Osteocyte (in vitro differentiated cells): ENCODE data around the gene TSPAN32. TPM values are rescaled to one million over a fixed set of nuclear protein-coding genes. Genes with fewer than 3 reads are reported as not detected.

Experiments used
- DNase-seq: peaks from one replicate; pipeline ENCODE4 v3.0.0; 2021; ENCODE audit warnings: mixed read lengths; ENCODE audit not compliant: unreplicated experiment; ENCODE audit errors: extremely low spot score
- H3K27ac Mint-ChIP-seq: one replicate; pipeline ENCODE4 v1.8.0; 2021; ENCODE audit warnings: mild to moderate bottlenecking, mixed read lengths; ENCODE audit not compliant: unreplicated experiment
- H3K27me3 Mint-ChIP-seq: one replicate; pipeline ENCODE4 v1.8.0; 2021; ENCODE audit warnings: mixed read lengths; ENCODE audit not compliant: unreplicated experiment
- H3K36me3 Mint-ChIP-seq: one replicate; pipeline ENCODE4 v1.8.0; 2021; ENCODE audit warnings: mixed read lengths; ENCODE audit not compliant: unreplicated experiment
- H3K4me1 Mint-ChIP-seq: one replicate; pipeline ENCODE4 v1.8.0; 2021; ENCODE audit warnings: mixed read lengths; ENCODE audit not compliant: unreplicated experiment
- H3K4me3 Mint-ChIP-seq: one replicate; pipeline ENCODE4 v1.8.0; 2021; ENCODE audit warnings: mild to moderate bottlenecking, moderate library complexity, mixed read lengths; ENCODE audit not compliant: unreplicated experiment
- H3K9me3 Mint-ChIP-seq: one replicate; pipeline ENCODE4 v1.8.0; 2021; ENCODE audit warnings: mixed read lengths; ENCODE audit not compliant: unreplicated experiment
- CTCF ChIP-seq: fragments of 200-600 bp; sonication (generic); IDR thresholded peaks from 2 replicates; pipeline ENCODE4 v1.5.0; 2021; ENCODE audit warnings: antibody characterized with exemption, mild to moderate bottlenecking, moderate library complexity
- total RNA-seq: library from RNA; stranded (reverse); gene quantifications from 2 replicates; pipeline ENCODE4 v1.2.1, GENCODE V29; 2021

The TSPAN32 gene
- total RNA-seq, 1 donor from 2014 or later, result 1.2 TPM

- H3K27me3 Mint-ChIP-seq, result no peaks in the 10 kb centered on the region
- no peak overlapping the region for H3K27ac Mint-ChIP-seq
- TF ChIP-seq CTCF, result no peak
- DNase-seq, result no peak
- peaks cover 33% of the 10 kb centered on the region for H3K4me1 Mint-ChIP-seq
- H3K4me3 Mint-ChIP-seq, result no peak overlapping the region
- no peaks in the 10 kb centered on the region for H3K36me3 Mint-ChIP-seq
- H3K9me3 Mint-ChIP-seq, result no peaks in the 10 kb centered on the region
Measured at GRCh38 chr11:2310786-2311352, 9.1 kb downstream of the TSPAN32 start.

GRCh38 chr11:2311353-2312133, 9.7 kb downstream of the TSPAN32 start:
- H3K27ac Mint-ChIP-seq, result peak overlapping the region; percentile 75
- no peaks in the 10 kb centered on the region for H3K9me3 Mint-ChIP-seq
- H3K27me3 Mint-ChIP-seq, result no peaks in the 10 kb centered on the region
- no peaks in the 10 kb centered on the region for H3K36me3 Mint-ChIP-seq
- TF ChIP-seq CTCF, result no peak
- peaks cover 27% of the 10 kb centered on the region for H3K4me1 Mint-ChIP-seq
- no peak for DNase-seq
- no peak overlapping the region for H3K4me3 Mint-ChIP-seq

DNA sequence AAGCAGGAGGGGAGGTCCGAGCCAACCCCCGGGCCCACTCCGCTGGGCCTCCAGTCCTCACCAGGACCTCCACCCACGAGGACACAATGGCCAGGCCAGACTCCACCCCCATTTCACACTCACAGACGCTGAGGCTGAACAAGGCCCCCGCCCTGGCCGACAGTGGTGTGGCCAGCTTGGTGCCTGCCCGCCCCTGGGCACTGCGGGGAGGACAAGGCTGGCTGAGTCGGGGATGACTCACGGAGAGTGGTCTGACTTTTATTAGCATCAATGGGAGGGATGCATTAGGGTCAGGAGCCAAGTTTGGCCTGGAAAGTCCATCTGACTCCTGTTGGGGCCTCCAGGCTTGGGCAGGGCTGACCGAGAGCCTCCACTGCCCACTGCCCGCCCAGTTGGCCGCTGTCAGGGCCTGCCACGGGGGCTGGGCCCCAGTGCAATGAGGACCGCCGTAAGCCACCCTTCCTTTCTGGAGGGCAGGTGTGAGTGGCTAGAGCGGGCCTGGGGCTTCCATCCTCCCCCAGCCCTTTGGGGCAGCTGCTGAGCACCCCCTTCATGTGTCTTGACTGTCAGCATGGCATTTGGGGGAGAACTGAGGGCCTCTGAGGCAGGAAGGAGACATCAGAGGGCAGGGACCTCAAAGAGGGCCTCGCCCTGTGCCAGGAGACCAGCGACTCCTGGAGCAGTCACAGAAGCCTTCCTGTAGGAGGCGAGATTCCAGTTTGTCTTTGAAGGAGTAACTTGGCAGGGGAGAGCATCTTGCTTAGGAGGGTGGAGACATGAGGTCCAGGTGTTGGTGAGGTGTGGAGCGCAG, 10.6 kb downstream of the TSPAN32 start:
- no peak for DNase-seq
- H3K4me3 Mint-ChIP-seq, result no peak overlapping the region
- no peaks in the 10 kb centered on the region for H3K27me3 Mint-ChIP-seq
- peak; percentile 18 for TF ChIP-seq CTCF
- peaks cover 5% of the 10 kb centered on the region for H3K36me3 Mint-ChIP-seq
- peak overlapping the region; percentile 75 for H3K27ac Mint-ChIP-seq
- H3K9me3 Mint-ChIP-seq, result peaks cover 5% of the 10 kb centered on the region
- peaks cover 27% of the 10 kb centered on the region for H3K4me1 Mint-ChIP-seq

DNA sequence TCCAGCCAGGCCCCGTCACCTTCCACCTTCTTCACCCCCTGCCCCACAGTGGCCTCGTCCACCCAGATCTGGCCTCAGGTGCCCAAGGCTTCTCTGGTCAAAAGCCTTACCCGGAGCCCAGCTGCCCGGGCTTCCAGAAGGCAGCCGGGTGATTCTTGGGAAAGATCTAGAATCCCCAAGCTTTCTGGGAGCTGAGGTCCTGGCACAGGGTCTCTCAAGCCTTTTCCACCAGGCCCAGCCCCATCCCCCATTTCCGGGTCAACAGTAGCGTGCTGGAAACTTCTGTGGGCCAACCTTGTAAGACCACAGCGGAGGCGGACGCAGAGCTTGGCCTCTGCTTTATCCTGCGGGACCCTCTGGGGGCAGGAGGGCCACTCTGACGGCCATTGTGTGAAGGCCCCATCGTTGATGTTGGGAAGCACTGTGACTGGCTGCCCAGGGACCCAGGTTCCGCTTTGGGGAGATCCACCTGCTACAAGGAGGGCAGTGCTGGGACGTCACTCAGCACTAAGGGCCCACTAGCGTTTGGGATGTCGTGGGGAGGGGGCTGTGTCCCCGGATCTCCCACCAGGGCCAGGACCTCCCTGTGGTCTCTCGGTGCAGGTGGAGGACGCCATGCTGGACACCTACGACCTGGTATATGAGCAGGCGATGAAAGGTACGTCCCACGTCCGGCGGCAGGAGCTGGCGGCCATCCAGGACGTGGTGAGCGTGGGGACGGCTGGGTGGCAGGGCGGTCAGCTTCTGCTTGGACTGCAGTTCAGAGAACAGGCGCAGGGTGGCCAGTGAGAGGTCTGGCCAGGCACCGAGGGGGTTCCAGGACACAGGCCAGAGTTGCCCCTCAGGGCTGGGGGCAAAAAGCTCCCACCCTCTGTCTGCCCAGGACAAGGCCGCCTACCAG, 11.5 kb downstream of the TSPAN32 start:
- Mint-ChIP-seq H3K27me3 (no peaks in the 10 kb centered on the region), H3K4me3 (no peak overlapping the region), H3K36me3 (peaks cover 5% of the 10 kb centered on the region), H3K4me1 (peaks cover 27% of the 10 kb centered on the region), H3K27ac (peak overlapping the region; percentile 75), H3K9me3 (peaks cover 5% of the 10 kb centered on the region)
- no peak for TF ChIP-seq CTCF
- no peak for DNase-seq
